Psoas muscle (tissue), 8 donors: ENCODE data around the gene ZNF608. TPM values are rescaled to one million over a fixed set of nuclear protein-coding genes. Genes with fewer than 3 reads are reported as not detected.
A peak's percentile ranks its signal among the peaks of the same experiment; 100 is the strongest.

Experiments
- ATAC-seq, 4 donors: fragments of 200-7000 bp; cut with Tn5 transposase; one replicate each; pipeline ENCODE4 v1.9.1; 2020; ENCODE audit warnings: moderate library complexity in 3 of 4, mild to moderate bottlenecking in 2 of 4
- DNase-seq, 2 donors: peaks; one replicate each; pipeline ENCODE4 v3.0.0-alpha.2; 2020
- H3K27ac ChIP-seq: fragments of 200-600 bp; one replicate; pipeline ENCODE4 v1.8.0; 2022
- H3K27me3 ChIP-seq, 3 donors: fragments of 200-600 bp in 1 of 3; one replicate each; pipeline versions ENCODE4 v1.6.1 to v1.8.0; 2013 to 2022; ENCODE audit warnings: low read length in 2 of 3, mild to moderate bottlenecking in 2 of 3, moderate library complexity in 1 of 3; ENCODE audit not compliant: insufficient read depth in 3 of 3
- H3K36me3 ChIP-seq, 2 donors: fragments of 200-600 bp in 1 of 2; one replicate each; pipeline versions ENCODE4 v1.6.1 to v1.8.0; 2013 to 2022; ENCODE audit warnings: low read depth in 1 of 2, mild to moderate bottlenecking in 1 of 2, moderate library complexity in 1 of 2; ENCODE audit not compliant: insufficient read depth in 1 of 2
- H3K4me1 ChIP-seq: fragments of 200-600 bp; one replicate; pipeline ENCODE4 v1.8.0; 2022
- H3K4me3 ChIP-seq: fragments of 200-600 bp; one replicate; pipeline ENCODE4 v1.8.0; 2022; ENCODE audit warnings: mild to moderate bottlenecking
- H3K9me3 ChIP-seq: fragments of 200-600 bp; one replicate; pipeline ENCODE4 v1.8.0; 2022
- CTCF ChIP-seq: fragments of 200-600 bp; IDR thresholded peaks from one replicate; pipeline ENCODE4 v1.8.0; 2022; ENCODE audit warnings: antibody characterized with exemption
- WGBS, 3 donors: extraction: QIAGEN DNeasy Blood & Tissue Kit; methylation state at CpG; one replicate each; pipeline versions ENCODE4 v1.1.6 to v1.1.7; 2013; 5-methylcytosine and 5-hydroxymethylcytosine counted together
- intact Hi-C, 2 donors: fragments of 100-400 bp; cut with DNase I; formaldehyde crosslinking; loops; one replicate each; pipeline versions ENCODE4 v1.11.0 to v1.14.2; 2022
- polyA plus RNA-seq, 3 donors: library from polyadenylated mRNA; stranded (reverse); fragments of 200-250 nt; gene quantifications; one replicate each; pipeline ENCODE4 v1.2.3, GENCODE V29; 2013
- total RNA-seq, 4 donors: library from RNA; stranded (reverse); fragmentation: NEBNext Ultra II Directional in 2 of 4; extraction: Animal tissue kit (Norgen Biotek cat#: 25700) in 2 of 4; gene quantifications; one replicate each; pipeline versions ENCODE4 v1.2.1 to v1.2.4, GENCODE V29; 2021 to 2023
- donor health status: healthy with polysubstance abuse.
- donor health status: DM: no; HTN: no; CAD: no; lungs with moderate emphysema.
- donor health status: Bipolar disorder and iron deficiency.
- donor health status: healthy.
- donor health status: DM: yes; HTN: yes; CAD: no.
- donor health status: DM: no; HTN: no; CAD: no.
- donor health status: DM: no; HTN: no; CAD: no.
- donor health status: DM: yes; HTN: yes; CAD: no.

The ZNF608 gene
- total and polyA plus RNA-seq, 7 donors: 1.6 to 11.7 (median 9.0) TPM

- H3K36me3 ChIP-seq: no peaks in the 10 kb centered on the region
- TF ChIP-seq CTCF: no peak
- intact Hi-C loops: no loop called here
- no peak overlapping the region for H3K27ac ChIP-seq
- H3K4me3 ChIP-seq: no peak overlapping the region
- H3K4me1 ChIP-seq: peaks cover 43% of the 10 kb centered on the region
- WGBS, 3 donors: 69 to 85% (median 78%) methylated on average over 1 of the region's 1 CpG
- no peaks in the 10 kb centered on the region for H3K27me3 ChIP-seq
- no peaks in the 10 kb centered on the region for H3K9me3 ChIP-seq
- ATAC-seq (peak in 1 of 4 donors; percentile 35), DNase-seq (no peak)
Observed at GRCh38 chr5:124697501-124697900, 48.9 kb downstream of the ZNF608 start.

GRCh38 chr5:124696898-124697297 lies 49.5 kb downstream of the ZNF608 start:
- 76 to 90% (median 83%) methylated on average over 7 of the region's 7 CpGs for WGBS, 3 donors
- no peak for ATAC-seq
- Histone ChIP-seq H3K27ac (no peak overlapping the region), H3K36me3 (no peaks in the 10 kb centered on the region), H3K4me1 (peaks cover 43% of the 10 kb centered on the region), H3K27me3 (no peaks in the 10 kb centered on the region), H3K9me3 (no peaks in the 10 kb centered on the region), H3K4me3 (no peak overlapping the region)
- no peak for TF ChIP-seq CTCF
- intact Hi-C loops: no loop called here
- DNase-seq: no peak
